Kidney (tissue), 14 donors: ENCODE results near the gene AK5. TPM values are rescaled to one million over a fixed set of nuclear protein-coding genes. Genes with fewer than 3 reads are reported as not detected.

Experiments used
- DNase-seq, 5 donors: peaks; one replicate each; pipeline ENCODE4 v3.0.0-alpha.2; 2013 to 2020
- FAIRE-seq: peaks from 2 replicates; lab custom pipeline; 2012; peaks lifted over from hg19 to GRCh38; lab: Jason Lieb, UNC
- H3K27ac ChIP-seq, 2 donors: one replicate each; pipeline ENCODE4 v1.7.0; 2013; ENCODE audit warnings: low read depth in 2 of 2, low read length in 2 of 2, inconsistent platforms in 1 of 2
- H3K27me3 ChIP-seq: one replicate; pipeline ENCODE4 v1.7.1; 2013; ENCODE audit warnings: low read length, inconsistent platforms; ENCODE audit not compliant: control insufficient read depth, insufficient read depth
- H3K36me3 ChIP-seq, 3 donors: one replicate each; pipeline versions ENCODE4 v1.7.0 to v1.7.1; 2013; ENCODE audit warnings: low read length in 3 of 3, control low read depth in 1 of 3, inconsistent platforms in 1 of 3; ENCODE audit not compliant: insufficient read depth in 3 of 3, control insufficient read depth in 2 of 3
- H3K4me1 ChIP-seq, 3 donors: one replicate each; pipeline versions ENCODE4 v1.7.0 to v1.7.1; 2013; ENCODE audit warnings: low read length in 3 of 3, inconsistent platforms in 1 of 3, low read depth in 1 of 3; ENCODE audit not compliant: control insufficient read depth in 2 of 3, insufficient read depth in 2 of 3
- H3K4me3 ChIP-seq, 3 donors: one replicate each; pipeline versions ENCODE4 v1.7.0 to v1.8.1; 2013; ENCODE audit warnings: low read length in 3 of 3, control low read depth in 1 of 3, inconsistent platforms in 1 of 3
- H3K9ac ChIP-seq, 3 donors: one replicate each; pipeline versions ENCODE4 v1.7.0 to v1.7.1; 2013; ENCODE audit warnings: low read length in 3 of 3, control low read depth in 1 of 3, inconsistent platforms in 1 of 3
- H3K9me3 ChIP-seq, 3 donors: one replicate each; pipeline versions ENCODE4 v1.7.0 to v1.7.1; 2013; ENCODE audit warnings: low read length in 3 of 3, control low read depth in 1 of 3, inconsistent platforms in 1 of 3; ENCODE audit not compliant: control insufficient read depth in 2 of 3, insufficient read depth in 1 of 3
- CTCF ChIP-seq: IDR thresholded peaks from 3 replicates; pipeline ENCODE4 v1.5.1; 2012; ENCODE audit warnings: mild to moderate bottlenecking, moderate library complexity, borderline replicate concordance; ENCODE audit not compliant: insufficient read depth; ENCODE audit errors: extremely low read depth
- intact Hi-C: fragments of 100-400 bp; cut with DNase I; formaldehyde crosslinking; loops from one replicate; pipeline ENCODE4 v1.11.1; 2022
- polyA plus RNA-seq: library from polyadenylated mRNA; stranded (reverse); fragments of 350-450 nt; fragmentation: Illumina TruSeq; extraction: RNeasy Lipid Tissue Mini Kit (QIAGEN cat#74804); gene quantifications from one replicate; pipeline ENCODE4 v1.2.3, GENCODE V29; 2014; ENCODE audit warnings: low read depth, low replicate concordance; ENCODE audit not compliant: insufficient read depth
- total RNA-seq: library from RNA; stranded (reverse); fragmentation: NEBNext Ultra II Directional; extraction: Animal tissue kit (Norgen Biotek cat#: 25700); gene quantifications from one replicate; pipeline ENCODE4 v1.2.1, GENCODE V29; 2021
- donor health status: control.
- donor health status: control.
- donor health status: control.
- donor health status: control.
- donor health status: control.
- donor health status: DM: yes; HTN: yes; CAD: no.
- donor health status: Normal renal cell carcinoma (clear cell type).

Gene AK5
- total and polyA plus RNA-seq, 2 donors from 2014 or later: 1.7 to 2.5 TPM

GRCh38 chr1:77287535-77287934, 5.7 kb downstream of the AK5 start:
- H3K9ac ChIP-seq: no peak overlapping the region
- no peak for FAIRE-seq
- no peak for DNase-seq
- no peaks in the 10 kb centered on the region for H3K9me3 ChIP-seq
- intact Hi-C loops: no loop called here
- H3K36me3 ChIP-seq: no peaks in the 10 kb centered on the region
- H3K4me3 ChIP-seq: no peak overlapping the region
- peaks cover 5% of the 10 kb centered on the region for H3K27me3 ChIP-seq
- peaks cover 0 to 7% (median 4%) of the 10 kb centered on the region in 3 donors for H3K4me1 ChIP-seq
- no peak overlapping the region for H3K27ac ChIP-seq
- no peak for TF ChIP-seq CTCF

GRCh38 chr1:77288275-77288674, 6.5 kb downstream of the AK5 start:
- Histone ChIP-seq H3K4me3 (no peak overlapping the region), H3K9ac (no peak overlapping the region), H3K27ac (no peak overlapping the region), H3K27me3 (peaks cover 5% of the 10 kb centered on the region), H3K36me3 (no peaks in the 10 kb centered on the region), H3K9me3 (no peaks in the 10 kb centered on the region), H3K4me1 (peaks cover 0 to 1% (median 0%) of the 10 kb centered on the region in 3 donors)
- no peak for DNase-seq
- no peak for FAIRE-seq
- intact Hi-C loops: no loop called here
- TF ChIP-seq CTCF: no peak

GRCh38 chr1:77290576-77290975, 8.8 kb downstream of the AK5 start:
- TF ChIP-seq CTCF: no peak
- DNase-seq (no peak), FAIRE-seq (no peak)
- Histone ChIP-seq H3K4me3 (no peak overlapping the region), H3K9me3 (no peaks in the 10 kb centered on the region), H3K36me3 (no peaks in the 10 kb centered on the region), H3K4me1 (no peaks in the 10 kb centered on the region), H3K27ac (no peak overlapping the region), H3K9ac (no peak overlapping the region), H3K27me3 (no peaks in the 10 kb centered on the region)
- intact Hi-C loops: no loop called here

GRCh38 chr1:77292551-77292950, 10.7 kb downstream of the AK5 start:
- intact Hi-C loops: no loop called here
- no peak for DNase-seq
- no peak for TF ChIP-seq CTCF
- no peaks in the 10 kb centered on the region for H3K27me3 ChIP-seq
- H3K4me3 ChIP-seq: no peak overlapping the region
- no peak overlapping the region for H3K9ac ChIP-seq
- H3K9me3 ChIP-seq: no peaks in the 10 kb centered on the region
- no peak for FAIRE-seq
- H3K27ac ChIP-seq: no peak overlapping the region
- no peaks in the 10 kb centered on the region for H3K36me3 ChIP-seq
- no peaks in the 10 kb centered on the region for H3K4me1 ChIP-seq
